ENCODE data around the gene EEFSEC. TPM values are rescaled to one million over a fixed set of nuclear protein-coding genes. Genes with fewer than 3 reads are reported as not detected.

Gene EEFSEC
- total RNA-seq, 1 experiment from 2014 or later = 21.3 TPM

- H3K9me2 ChIP-seq (ENCODE audit: insufficient read depth) = no peaks in the 10 kb centered on the region
- intact Hi-C loops (cut with micrococcal nuclease; ENCODE audit: unreplicated experiment) = no loop called here
- POLR2A ChIA-PET (ENCODE audit: unreplicated experiment) = no interaction called here
- DNase-seq = no peak
- peaks cover 26% of the 10 kb centered on the region for H3K4me1 ChIP-seq (replicated peaks; ENCODE audit: insufficient read depth)
- H3K27me3 ChIP-seq (ENCODE audit: insufficient read depth, low read depth) = no peaks in the 10 kb centered on the region
- H3K4me2 ChIP-seq = no peak overlapping the region
- H4K20me1 ChIP-seq (ENCODE audit: insufficient read depth) = no peaks in the 10 kb centered on the region
- H2AFZ ChIP-seq = no peak overlapping the region
- no peak for TF ChIP-seq CTCF (conservative IDR thresholded peaks at IDR 0.05)
- TF ChIP-seq EZH2 (IDR thresholded peaks at IDR 0.05; ENCODE audit: low read depth) = no peak
- H3K27ac ChIP-seq = no peak overlapping the region
- H3K4me3 ChIP-seq = no peak overlapping the region
- no peaks in the 10 kb centered on the region for H3K36me3 ChIP-seq (ENCODE audit: low read depth)
- H3F3A ChIP-seq (ENCODE audit: insufficient read depth, low read depth) = no peaks in the 10 kb centered on the region
- CTCF ChIA-PET = no interaction called here
- BruUV-seq (replicated peaks) = no TSS peak
- H3K9me3 ChIP-seq (ENCODE audit: insufficient read depth, low read depth) = no peaks in the 10 kb centered on the region
- H3K79me2 ChIP-seq (ENCODE audit: low read depth) = peaks cover 9% of the 10 kb centered on the region; the same call in 1 of the 2 replicates
Observed at GRCh38 chr3:128281056-128281455, 127.8 kb downstream of the EEFSEC start.

- CTCF ChIA-PET = interaction anchor here (0.7 kb wide), 1 partner anchor 84 kb away, joined by 3 read pairs; no protein-coding TSS in a partner anchor
Observed at GRCh38 chr3:128281461-128282367, 128.4 kb downstream of the EEFSEC start.

More at GRCh38 chr3:128281461-128282367, 128.4 kb downstream of the EEFSEC start:
- Histone ChIP-seq H3F3A (ENCODE audit: insufficient read depth, low read depth) (no peaks in the 10 kb centered on the region), H3K27ac (no peak overlapping the region), H3K4me3 (no peak overlapping the region), H4K20me1 (ENCODE audit: insufficient read depth) (no peaks in the 10 kb centered on the region), H3K9me2 (ENCODE audit: insufficient read depth) (no peaks in the 10 kb centered on the region), H3K79me2 (ENCODE audit: low read depth) (peaks cover 2% of the 10 kb centered on the region; the same call in 1 of the 2 replicates), H3K27me3 (ENCODE audit: insufficient read depth, low read depth) (no peaks in the 10 kb centered on the region), H2AFZ (no peak overlapping the region), H3K4me2 (no peak overlapping the region), H3K9me3 (ENCODE audit: insufficient read depth, low read depth) (no peaks in the 10 kb centered on the region), H3K36me3 (ENCODE audit: low read depth) (no peaks in the 10 kb centered on the region), H3K4me1 (replicated peaks; ENCODE audit: insufficient read depth) (peaks cover 20% of the 10 kb centered on the region)
- POLR2A ChIA-PET (ENCODE audit: unreplicated experiment) = no interaction called here
- no peak for DNase-seq
- intact Hi-C loops (cut with micrococcal nuclease; ENCODE audit: unreplicated experiment) = no loop called here
- TF ChIP-seq EZH2 (IDR thresholded peaks at IDR 0.05; ENCODE audit: low read depth) (no peak), CTCF (conservative IDR thresholded peaks at IDR 0.05) (no peak)
- no TSS peak for BruUV-seq (replicated peaks)
